Heart left ventricle (tissue), 13 donors: ENCODE data around the gene DYNC1I1.

Source experiments
- CTCF ChIP-seq, 12 donors: fragments of 200-600 bp; sonication (generic) in 4 of 12; IDR thresholded peaks; one replicate each; pipeline versions ENCODE4 v1.5.0 to v1.8.0; 2018 to 2022; ENCODE audit warnings: antibody characterized with exemption in 12 of 12, mild to moderate bottlenecking in 5 of 12
- POLR2A ChIP-seq, 2 donors: fragments of 450-650 bp; IDR thresholded peaks; one replicate each; pipeline ENCODE4 v1.6.1; 2017; ENCODE audit warnings: antibody characterized with exemption in 2 of 2, mild to moderate bottlenecking in 2 of 2, moderate library complexity in 2 of 2
- donor health status: ischemic (EF 13 %, LVEDD 7.1; RV severe dilation, severe dysfunction).
- donor health status: DM: no; HTN: yes; CAD: no.
- donor health status: DM: no; HTN: no; CAD: no.
- donor health status: ischemic (EF 25% LVEDD 6.9; RV normal size, moderate dysfunction).
- donor health status: ischemic (EF 25% LVEDD 5.7; RV mildly dilated, moderate dysfunction).
- donor health status: ischemic (EF 35%, LVEDD 5.7; RV mildly dilated, moderate dysfunction).
- donor health status: nonischemic (EF 11% LVEDD 7.7; RV severe dilation, severe dysfunction).
- donor health status: DM: yes; HTN: yes; CAD: no.
- donor health status: PGD.
- donor health status: ischemic (EF 29% LVEDD 5.4; RV normal size, mild dysfunction).
- donor health status: nonischemic (EF 23%, LVEDD 6.1; RV moderate dilation, normal function).

- TF ChIP-seq POLR2A (IDR thresholded peaks at IDR 0.05) (no peak), CTCF (IDR thresholded peaks at IDR 0.05) (no peak)
These were observed 272.8 kb downstream of the DYNC1I1 start for GRCh38 chr7:96045181-96045580.
